DOHH2 (cell line): ENCODE data around the gene FKBP2.

Experiments
- H3F3A ChIP-seq: fragments of 200-600 bp; sonication (generic), shearing (Covaris generic); 2 replicates; pipeline ENCODE4 v1.6.0; 2016; ENCODE audit warnings: antibody characterized with exemption, mild to moderate bottlenecking; ENCODE audit not compliant: control insufficient read depth, insufficient read depth
- H3K27ac ChIP-seq: fragments of 200-600 bp; sonication (generic); 2 replicates; pipeline ENCODE4 v1.5.1; 2014; ENCODE audit warnings: low read depth, mild to moderate bottlenecking, low read length, moderate library complexity
- H3K27me3 ChIP-seq: fragments of 200-600 bp; sonication (generic); 2 replicates; pipeline ENCODE4 v1.6.1; 2014; ENCODE audit warnings: mild to moderate bottlenecking, low read length, mixed read lengths; ENCODE audit not compliant: control insufficient read depth
- H3K36me3 ChIP-seq: fragments of 200-600 bp; sonication (generic); 2 replicates; pipeline ENCODE4 v1.6.1; 2014; ENCODE audit warnings: mild to moderate bottlenecking, low read length, moderate library complexity, mixed read lengths; ENCODE audit not compliant: control insufficient read depth
- H3K4me1 ChIP-seq: fragments of 200-600 bp; sonication (generic); 2 replicates; pipeline ENCODE4 v1.6.1; 2014; ENCODE audit warnings: mild to moderate bottlenecking, low read length, mixed read lengths; ENCODE audit not compliant: control insufficient read depth
- H3K4me2 ChIP-seq: fragments of 200-600 bp; sonication (generic); 2 replicates; pipeline ENCODE4 v1.6.0; 2014; ENCODE audit warnings: mild to moderate bottlenecking, low read length, moderate library complexity
- H3K4me3 ChIP-seq: fragments of 200-600 bp; sonication (generic); 2 replicates; pipeline ENCODE4 v1.5.1; 2014; ENCODE audit warnings: mild to moderate bottlenecking, low read length, mixed read lengths
- H3K79me2 ChIP-seq: fragments of 200-600 bp; sonication (generic); 2 replicates; pipeline ENCODE4 v1.6.1; 2014; ENCODE audit warnings: mild to moderate bottlenecking, low read length, mixed read lengths; ENCODE audit not compliant: control insufficient read depth
- H3K9me2 ChIP-seq: fragments of 200-600 bp; sonication (generic); replicated peaks from 2 replicates; pipeline ENCODE4 v1.6.1; 2014; ENCODE audit warnings: mild to moderate bottlenecking, low read length, mixed read lengths; ENCODE audit not compliant: control insufficient read depth
- H3K9me3 ChIP-seq: fragments of 200-600 bp; sonication (generic); 2 replicates; pipeline ENCODE4 v1.6.1; 2014; ENCODE audit warnings: antibody characterized with exemption, low read length, mixed read lengths; ENCODE audit not compliant: control insufficient read depth, insufficient read depth
- H4K20me1 ChIP-seq: fragments of 200-600 bp; sonication (generic); 2 replicates; pipeline ENCODE4 v1.6.0; 2014; ENCODE audit warnings: low read depth, mild to moderate bottlenecking, antibody characterized with exemption, low read length, moderate library complexity; ENCODE audit not compliant: control insufficient read depth, insufficient read depth
- CTCF ChIP-seq: fragments of 200-600 bp; sonication (generic); IDR thresholded peaks from one replicate; pipeline ENCODE4 v1.5.1; 2014; ENCODE audit warnings: antibody characterized with exemption, mild to moderate bottlenecking, low read depth, low read length; ENCODE audit not compliant: poor library complexity, severe bottlenecking
- EZH2phosphoT487 ChIP-seq: fragments of 200-600 bp; sonication (generic); IDR thresholded peaks from 2 replicates; pipeline ENCODE4 v1.6.1; 2017; ENCODE audit warnings: borderline replicate concordance, mild to moderate bottlenecking, antibody characterized with exemption, low read length, moderate library complexity, mixed read lengths

FKBP2 gene

GRCh38 chr11:64267207-64267945, 26.5 kb downstream of the FKBP2 start:
- Histone ChIP-seq H3K79me2 (peaks cover 26% of the 10 kb centered on the region), H3K4me2 (no peak overlapping the region), H3K9me2 (no peaks in the 10 kb centered on the region), H4K20me1 (no peaks in the 10 kb centered on the region), H3K36me3 (peaks cover 39% of the 10 kb centered on the region), H3F3A (peaks cover 9% of the 10 kb centered on the region), H3K9me3 (no peaks in the 10 kb centered on the region), H3K27ac (no peak overlapping the region), H3K4me3 (no peak overlapping the region), H3K4me1 (peaks cover 24% of the 10 kb centered on the region), H3K27me3 (no peaks in the 10 kb centered on the region)
- TF ChIP-seq EZH2phosphoT487: no peak
- TF ChIP-seq CTCF: no peak

GRCh38 chr11:64268025-64268892, 27.4 kb downstream of the FKBP2 start:
- Histone ChIP-seq H3K9me3 (no peaks in the 10 kb centered on the region), H3K4me1 (peaks cover 26% of the 10 kb centered on the region), H3K4me2 (peak overlapping the region; percentile 100), H3F3A (peaks cover 12% of the 10 kb centered on the region), H4K20me1 (no peaks in the 10 kb centered on the region), H3K79me2 (peaks cover 30% of the 10 kb centered on the region), H3K4me3 (peak overlapping the region; percentile 90), H3K36me3 (peaks cover 38% of the 10 kb centered on the region), H3K27ac (peak overlapping the region; percentile 90), H3K27me3 (no peaks in the 10 kb centered on the region), H3K9me2 (no peaks in the 10 kb centered on the region)
- TF ChIP-seq CTCF: no peak
- no peak for TF ChIP-seq EZH2phosphoT487

- Histone ChIP-seq H4K20me1 (no peaks in the 10 kb centered on the region), H3K79me2 (peaks cover 30% of the 10 kb centered on the region), H3K36me3 (peaks cover 33% of the 10 kb centered on the region), H3K4me2 (peak overlapping the region; percentile 100), H3K9me3 (no peaks in the 10 kb centered on the region), H3K27me3 (no peaks in the 10 kb centered on the region), H3K9me2 (no peaks in the 10 kb centered on the region), H3K4me3 (peak overlapping the region; percentile 90), H3F3A (peaks cover 12% of the 10 kb centered on the region), H3K27ac (peak overlapping the region; percentile 90), H3K4me1 (peaks cover 26% of the 10 kb centered on the region)
- TF ChIP-seq EZH2phosphoT487 (no peak), CTCF (peak; percentile 35)
Measured at GRCh38 chr11:64268893-64269539, 28.1 kb downstream of the FKBP2 start.
